ENCODE results near the gene MRPL24. TPM values are rescaled to one million over a fixed set of nuclear protein-coding genes. Genes with fewer than 3 reads are reported as not detected.

Gene MRPL24
- total RNA-seq, 4 donors from 2014 or later, result 45.0 to 74.4 (median 69.8) TPM

DNA sequence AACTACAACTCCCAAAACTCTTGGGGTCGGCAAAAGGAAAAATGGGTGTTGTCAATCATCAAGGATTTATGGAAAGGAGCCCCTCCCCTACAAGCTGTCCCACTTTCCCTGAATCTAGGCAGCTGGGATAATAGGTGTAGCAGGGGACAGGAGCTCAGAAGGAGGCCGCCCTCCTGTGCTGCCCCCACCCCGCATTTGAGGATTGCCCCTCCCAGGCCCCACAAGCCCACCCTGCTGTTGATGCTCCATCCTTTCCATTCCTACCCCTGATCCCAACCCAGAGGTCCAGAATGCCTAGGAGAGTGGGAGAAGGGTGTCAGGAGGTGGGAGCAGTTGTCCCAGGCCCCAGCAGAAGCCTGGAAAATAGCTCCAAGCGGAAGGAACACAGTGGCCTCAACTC is 1.9 kb upstream of the MRPL24 start:
- DNase-seq (ENCODE audit: low spot score) (no peak), ATAC-seq (ENCODE audit: low FRiP score) (no peak)
- TF ChIP-seq, protein P1, sequence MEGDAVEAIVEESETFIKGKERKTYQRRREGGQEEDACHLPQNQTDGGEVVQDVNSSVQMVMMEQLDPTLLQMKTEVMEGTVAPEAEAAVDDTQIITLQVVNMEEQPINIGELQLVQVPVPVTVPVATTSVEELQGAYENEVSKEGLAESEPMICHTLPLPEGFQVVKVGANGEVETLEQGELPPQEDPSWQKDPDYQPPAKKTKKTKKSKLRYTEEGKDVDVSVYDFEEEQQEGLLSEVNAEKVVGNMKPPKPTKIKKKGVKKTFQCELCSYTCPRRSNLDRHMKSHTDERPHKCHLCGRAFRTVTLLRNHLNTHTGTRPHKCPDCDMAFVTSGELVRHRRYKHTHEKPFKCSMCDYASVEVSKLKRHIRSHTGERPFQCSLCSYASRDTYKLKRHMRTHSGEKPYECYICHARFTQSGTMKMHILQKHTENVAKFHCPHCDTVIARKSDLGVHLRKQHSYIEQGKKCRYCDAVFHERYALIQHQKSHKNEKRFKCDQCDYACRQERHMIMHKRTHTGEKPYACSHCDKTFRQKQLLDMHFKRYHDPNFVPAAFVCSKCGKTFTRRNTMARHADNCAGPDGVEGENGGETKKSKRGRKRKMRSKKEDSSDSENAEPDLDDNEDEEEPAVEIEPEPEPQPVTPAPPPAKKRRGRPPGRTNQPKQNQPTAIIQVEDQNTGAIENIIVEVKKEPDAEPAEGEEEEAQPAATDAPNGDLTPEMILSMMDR (IDR thresholded peaks at IDR 0.05), result no peak

DNA sequence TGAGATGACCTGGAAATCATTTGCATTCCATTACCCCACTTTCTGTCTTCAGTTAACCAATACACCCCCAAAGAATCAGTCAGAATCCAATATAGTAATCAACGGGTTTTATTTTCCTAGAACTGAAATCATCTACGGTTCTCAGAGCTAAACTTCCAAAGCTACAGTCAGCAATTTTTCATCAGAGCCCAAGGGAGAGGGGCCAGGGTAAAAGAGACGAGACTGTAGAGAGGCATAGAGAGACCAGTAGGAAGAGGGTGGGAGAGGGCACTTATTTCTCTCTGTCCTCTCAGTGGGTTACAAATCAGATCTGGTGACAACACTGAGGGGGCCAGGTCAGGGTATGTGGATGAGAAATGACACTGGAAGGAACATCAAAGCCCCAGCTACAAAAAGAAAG is 1.1 kb upstream of the MRPL24 start:
- no peak for ATAC-seq (ENCODE audit: low FRiP score)
- no peak for DNase-seq (ENCODE audit: low spot score)
- TF ChIP-seq, protein P1 (IDR thresholded peaks at IDR 0.05), result no peak

DNA sequence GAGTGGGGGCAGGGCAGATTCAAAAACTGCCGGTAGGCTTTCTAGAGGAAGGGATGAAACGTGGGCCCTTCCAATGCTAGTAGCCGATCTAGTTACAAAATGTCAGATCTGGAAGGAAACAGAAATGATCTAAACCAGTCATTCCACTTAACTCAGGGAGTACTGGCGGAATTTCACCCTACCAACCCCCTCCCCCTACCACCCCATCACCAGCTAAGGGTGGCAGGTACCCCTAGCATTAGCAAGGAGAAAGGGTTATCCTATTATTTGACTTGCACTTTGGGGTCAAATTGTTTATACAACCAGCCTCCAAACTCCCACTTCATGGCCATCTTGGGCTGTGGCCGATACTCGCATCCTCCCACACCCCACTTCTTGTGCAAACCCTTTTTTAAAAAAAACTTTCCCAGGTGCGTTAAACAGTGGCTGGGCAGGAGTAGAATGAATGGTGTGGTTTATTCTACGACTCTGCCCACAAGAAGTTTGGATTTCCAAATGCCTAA is 644 bp upstream of the MRPL24 start:
- DNase-seq (ENCODE audit: low spot score) (no peak), ATAC-seq (ENCODE audit: low FRiP score) (peak; percentile 1)
- TF ChIP-seq, protein P1 (IDR thresholded peaks at IDR 0.05), result no peak

DNA sequence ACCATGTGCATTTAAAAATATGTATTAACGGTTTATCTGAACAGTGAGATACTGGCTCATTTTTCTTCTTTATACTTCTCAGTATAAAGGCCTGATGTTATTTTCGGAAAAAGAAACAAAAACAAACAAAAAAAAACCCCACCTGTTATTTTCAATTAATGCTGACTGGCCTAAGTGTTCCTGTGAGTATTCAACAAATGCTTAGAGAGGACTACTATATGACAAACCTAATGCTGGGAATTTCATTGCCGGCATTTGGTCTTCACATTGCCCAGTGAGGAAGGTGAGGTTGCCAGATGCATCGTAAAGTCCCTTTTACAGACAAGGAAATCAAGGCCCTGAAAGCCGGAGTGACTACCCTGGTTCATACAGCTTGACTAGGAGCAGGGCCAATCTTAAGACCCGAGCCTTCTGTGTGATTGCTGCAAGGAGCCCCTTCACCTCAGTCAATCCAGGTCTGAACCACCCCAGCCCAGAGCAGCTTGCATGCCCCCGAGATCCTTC is 599 bp downstream of the MRPL24 start:
- ATAC-seq (ENCODE audit: low FRiP score), result no peak
- no peak for DNase-seq (ENCODE audit: low spot score)
- TF ChIP-seq, protein P1 (IDR thresholded peaks at IDR 0.05), result no peak

DNA sequence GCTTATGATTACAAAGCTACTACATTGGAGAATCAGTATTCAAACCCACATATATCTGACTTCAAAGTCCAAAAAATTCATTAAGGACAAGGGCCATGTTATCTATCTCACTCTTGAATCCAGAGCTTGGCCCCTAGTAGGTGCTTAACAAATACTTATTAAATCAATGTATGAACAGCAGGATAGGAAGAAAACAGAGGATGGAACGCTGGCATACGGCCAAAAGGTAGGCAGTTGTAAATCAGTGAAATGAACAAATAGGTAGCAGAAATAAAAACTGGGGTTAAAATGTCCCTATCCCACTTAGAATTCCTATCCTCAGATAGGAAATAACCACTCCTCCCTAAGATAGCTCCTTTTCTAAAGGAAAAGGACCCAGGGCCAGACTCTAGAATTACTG is 2.0 kb downstream of the MRPL24 start:
- no peak for ATAC-seq (ENCODE audit: low FRiP score)
- TF ChIP-seq, protein P1 (IDR thresholded peaks at IDR 0.05), result no peak

DNA sequence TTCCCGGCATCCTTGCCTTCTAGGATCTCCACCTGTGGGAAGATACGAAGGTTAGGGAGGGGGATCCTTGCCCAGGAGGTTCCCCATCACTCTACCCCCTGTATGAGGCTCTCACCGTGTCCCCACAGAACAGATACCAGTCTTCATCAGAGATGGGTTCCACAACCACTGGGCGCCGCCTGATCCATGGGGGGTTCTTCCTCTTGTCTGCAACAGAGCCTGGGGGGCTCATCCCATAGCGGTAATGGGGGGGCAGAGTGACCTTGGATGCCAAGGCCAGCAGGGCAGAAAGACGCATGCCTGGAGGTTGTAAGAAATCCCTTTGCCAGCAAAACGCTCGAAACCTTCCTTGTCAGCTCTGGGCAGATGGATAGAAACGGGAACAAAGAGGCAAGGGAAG is 2.5 kb downstream of the MRPL24 start:
- TF ChIP-seq, protein P1 (IDR thresholded peaks at IDR 0.05), result no peak
- DNase-seq (ENCODE audit: low spot score), result no peak
- ATAC-seq (ENCODE audit: low FRiP score), result no peak

More for the DNA sequence above, 2.0 kb downstream of the MRPL24 start:
- DNase-seq (ENCODE audit: low spot score), result no peak

DNA sequence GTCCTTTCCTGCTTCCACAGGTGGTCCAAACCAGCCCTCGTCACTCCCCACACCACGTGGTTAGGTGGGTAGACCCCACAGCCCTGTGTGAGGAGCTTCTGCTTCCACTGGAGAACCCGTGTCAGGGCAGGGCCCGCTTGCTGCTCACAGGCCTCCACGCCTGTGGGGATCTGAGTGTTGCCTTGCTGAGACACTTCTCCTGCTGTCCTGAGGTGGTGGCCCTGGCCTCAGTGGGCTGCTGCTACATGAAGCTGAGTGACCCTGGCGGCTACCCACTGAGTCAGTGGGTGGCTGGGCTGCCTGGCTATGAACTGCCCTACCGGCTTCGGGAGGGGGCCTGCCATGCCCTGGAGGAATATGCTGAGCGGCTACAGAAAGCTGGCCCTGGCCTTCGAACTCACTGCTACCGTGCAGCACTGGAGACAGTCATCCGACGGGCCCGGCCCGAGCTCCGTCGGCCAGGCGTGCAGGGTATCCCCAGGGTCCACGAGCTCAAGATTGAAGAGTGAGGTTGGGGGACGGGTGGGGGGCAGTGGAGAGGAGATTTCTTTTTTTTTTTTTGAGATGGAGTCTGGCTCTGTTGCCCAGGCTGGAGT is 6.8 kb downstream of the MRPL24 start:
- no peak for DNase-seq (ENCODE audit: low spot score)
- no peak for ATAC-seq (ENCODE audit: low FRiP score)
- TF ChIP-seq, protein P1 (IDR thresholded peaks at IDR 0.05), result no peak
